Lower leg skin (tissue), 4 donors: Measurements from ENCODE around the gene SOCS1. TPM values are rescaled to one million over a fixed set of nuclear protein-coding genes. Genes with fewer than 3 reads are reported as not detected.

Source experiments
- DNase-seq, 2 donors: peaks; one replicate each; pipeline ENCODE4 v3.0.0-alpha.2; 2019; ENCODE audit warnings: low spot score in 2 of 2
- H3K4me3 ChIP-seq: fragments of 200-600 bp; sonication (generic); 2 replicates; pipeline ENCODE4 v1.5.1; 2017; ENCODE audit warnings: mild to moderate bottlenecking, low read depth; ENCODE audit not compliant: poor library complexity, severe bottlenecking
- CTCF ChIP-seq, 3 donors: fragments of 450-650 bp; IDR thresholded peaks; one replicate each; pipeline ENCODE4 v1.5.1; 2016; ENCODE audit warnings: antibody characterized with exemption in 3 of 3, mild to moderate bottlenecking in 3 of 3, moderate library complexity in 2 of 3
- POLR2A ChIP-seq, 2 donors: fragments of 450-650 bp; IDR thresholded peaks; one replicate each; pipeline ENCODE4 v1.6.1; 2016 to 2017; ENCODE audit warnings: antibody characterized with exemption in 2 of 2, mild to moderate bottlenecking in 1 of 2, moderate library complexity in 1 of 2
- WGBS, 2 donors: methylation state at CpG; one replicate each; pipeline ENCODE4 v1.1.5; 2018; 5-methylcytosine and 5-hydroxymethylcytosine counted together
- intact Hi-C: fragments of 100-400 bp; cut with DNase I; formaldehyde crosslinking; loops from one replicate; pipeline ENCODE4 v1.15.0; 2023; ENCODE audit warnings: low total_unique reads
- total RNA-seq, 4 donors: library from RNA; depleted of rRNA; stranded (reverse); fragments of >200 nt; gene quantifications; one replicate each; pipeline ENCODE4 v1.1.0, GENCODE V29; 2016

Gene SOCS1
- total RNA-seq, 4 donors from 2014 or later, result 7.7 to 20.6 (median 10.1) TPM

DNA sequence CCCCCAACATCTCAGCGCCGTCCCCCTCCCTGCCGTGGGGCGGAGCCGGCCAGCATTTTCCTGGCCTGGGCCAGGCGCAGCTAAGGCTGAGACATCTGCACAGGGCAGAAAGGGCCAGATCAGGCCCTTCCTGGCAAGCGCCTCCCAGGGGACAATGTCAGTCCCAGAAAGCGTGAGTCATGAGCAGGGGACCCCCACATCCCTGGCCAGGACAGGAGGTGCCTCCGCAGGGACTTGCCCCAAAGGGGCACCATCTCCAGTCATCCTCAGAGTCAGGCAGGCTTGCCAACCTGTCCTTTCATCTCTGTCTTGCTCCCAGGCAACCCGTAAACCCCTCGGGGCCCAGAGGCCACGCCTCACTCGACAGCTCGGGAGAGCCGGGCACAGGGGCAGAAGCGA is 43.2 kb downstream of the SOCS1 start:
- TF ChIP-seq POLR2A (IDR thresholded peaks at IDR 0.05), result no peak
- no peak for TF ChIP-seq CTCF (IDR thresholded peaks at IDR 0.05)
- WGBS, 2 donors, result 50 to 69% methylated on average over 15 of the region's 16 CpGs
- DNase-seq, result no peak
- intact Hi-C loops, result no loop called here
- H3K4me3 ChIP-seq, result no peak overlapping the region

DNA sequence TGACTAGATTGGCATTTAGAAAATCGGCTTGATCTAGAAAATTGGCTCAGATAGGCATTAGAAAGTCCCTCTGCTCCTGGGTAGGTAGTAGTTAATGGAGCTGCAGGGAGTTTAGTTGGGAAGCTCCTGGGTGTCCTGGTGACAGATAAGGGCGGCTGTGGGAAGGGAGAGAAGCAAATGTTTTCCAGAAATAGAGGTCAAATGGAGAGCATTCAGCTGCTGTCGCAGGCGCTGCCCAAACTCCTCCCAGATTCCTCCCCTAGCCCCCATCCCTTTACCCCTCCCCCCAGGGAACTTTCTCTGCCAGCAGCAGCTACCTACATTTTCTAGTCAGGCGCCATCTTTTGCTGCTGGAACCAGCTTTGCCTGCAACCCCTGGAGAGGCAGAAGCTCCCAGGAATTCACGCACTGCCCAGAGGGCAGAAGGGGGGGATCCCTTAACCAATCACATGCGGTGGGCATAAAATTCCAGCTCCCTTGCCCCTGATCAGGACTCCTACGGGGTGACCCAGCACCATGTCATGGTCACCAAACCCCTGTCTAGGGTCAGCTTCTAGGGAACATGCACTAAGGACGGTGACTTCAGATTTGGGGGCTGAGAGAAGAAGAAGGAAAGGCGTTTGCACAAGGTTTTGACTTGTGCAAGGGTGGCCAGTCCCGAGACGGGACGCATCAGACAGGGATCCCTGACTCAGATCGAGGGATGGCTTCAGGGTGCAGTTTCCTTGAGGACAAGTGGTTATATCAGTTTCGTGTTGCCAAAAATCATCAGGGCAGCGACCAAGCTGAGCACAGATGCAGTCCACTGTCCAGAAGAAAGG is 43.8 kb downstream of the SOCS1 start:
- DNase-seq, result no peak
- intact Hi-C loops, result no loop called here
- TF ChIP-seq CTCF (IDR thresholded peaks at IDR 0.05) (no peak), POLR2A (IDR thresholded peaks at IDR 0.05) (no peak)
- 49 to 53% methylated on average over 16 of the region's 16 CpGs for WGBS, 2 donors
- no peak overlapping the region for H3K4me3 ChIP-seq

GRCh38 chr16:11211061-11211976 is 44.7 kb downstream of the SOCS1 start:
- DNase-seq, result no peak
- H3K4me3 ChIP-seq, result no peak overlapping the region
- intact Hi-C loops, result no loop called here
- no peak for TF ChIP-seq CTCF (IDR thresholded peaks at IDR 0.05)
- TF ChIP-seq POLR2A (IDR thresholded peaks at IDR 0.05), result no peak
- WGBS, 2 donors, result 80 to 82% methylated on average over 16 of the region's 16 CpGs

DNA sequence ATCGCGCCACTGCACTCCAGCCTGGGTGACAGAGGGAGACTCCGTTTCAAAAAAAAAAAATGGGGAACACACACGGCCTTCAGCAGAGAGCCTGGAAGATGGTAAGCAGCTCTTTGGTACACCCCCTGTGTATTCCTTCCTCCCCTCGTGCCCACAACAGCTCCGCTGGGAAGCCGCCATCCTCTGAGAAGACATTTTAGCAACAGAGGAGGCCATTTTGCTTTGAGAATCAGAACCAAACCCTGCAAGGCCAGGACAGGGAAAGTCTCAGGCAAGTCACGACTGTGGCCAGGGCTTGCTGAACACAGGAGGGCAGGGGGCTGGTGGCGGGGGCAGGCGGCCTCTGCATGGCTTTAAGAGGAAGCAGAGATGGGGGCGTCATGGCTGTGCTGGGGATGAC is 45.7 kb downstream of the SOCS1 start:
- no peak overlapping the region for H3K4me3 ChIP-seq
- TF ChIP-seq CTCF (IDR thresholded peaks at IDR 0.05) (no peak), POLR2A (IDR thresholded peaks at IDR 0.05) (no peak)
- DNase-seq, result no peak
- intact Hi-C loops, result no loop called here
- WGBS, 2 donors, result 83 to 90% methylated on average over 11 of the region's 11 CpGs

- intact Hi-C loops, result no loop called here
- WGBS, 2 donors, result 39 to 48% methylated on average over 9 of the region's 9 CpGs
- DNase-seq, result no peak
- no peak overlapping the region for H3K4me3 ChIP-seq
- TF ChIP-seq POLR2A (IDR thresholded peaks at IDR 0.05) (no peak), CTCF (IDR thresholded peaks at IDR 0.05) (no peak)
Observed at GRCh38 chr16:11208916-11209665, 46.9 kb downstream of the SOCS1 start.
